D721Med (cell line): ENCODE data around the gene MILR1.
A peak's percentile ranks its signal among the peaks of the same experiment; 100 is the strongest.
"Not testable (repeated sequence)": the region's sequence is repeated elsewhere in the genome, so short reads cannot be mapped to it uniquely, and the experiment has no call there.

Source experiments
- DNase-seq: peaks from one replicate; pipeline ENCODE4 v3.0.0; 2011; ENCODE audit warnings: low spot score; ENCODE audit not compliant: insufficient read length
- FAIRE-seq: peaks from 2 replicates; lab custom pipeline; 2011; peaks lifted over from hg19 to GRCh38; lab: Jason Lieb, UNC
- TF ChIP-seq, protein P1 (sequence below): IDR thresholded peaks from 2 replicates; pipeline ENCODE4 v1.5.1; 2012; ENCODE audit warnings: mild to moderate bottlenecking, control low read depth; ENCODE audit not compliant: insufficient read depth; ENCODE audit errors: missing control alignments

The MILR1 gene

DNA sequence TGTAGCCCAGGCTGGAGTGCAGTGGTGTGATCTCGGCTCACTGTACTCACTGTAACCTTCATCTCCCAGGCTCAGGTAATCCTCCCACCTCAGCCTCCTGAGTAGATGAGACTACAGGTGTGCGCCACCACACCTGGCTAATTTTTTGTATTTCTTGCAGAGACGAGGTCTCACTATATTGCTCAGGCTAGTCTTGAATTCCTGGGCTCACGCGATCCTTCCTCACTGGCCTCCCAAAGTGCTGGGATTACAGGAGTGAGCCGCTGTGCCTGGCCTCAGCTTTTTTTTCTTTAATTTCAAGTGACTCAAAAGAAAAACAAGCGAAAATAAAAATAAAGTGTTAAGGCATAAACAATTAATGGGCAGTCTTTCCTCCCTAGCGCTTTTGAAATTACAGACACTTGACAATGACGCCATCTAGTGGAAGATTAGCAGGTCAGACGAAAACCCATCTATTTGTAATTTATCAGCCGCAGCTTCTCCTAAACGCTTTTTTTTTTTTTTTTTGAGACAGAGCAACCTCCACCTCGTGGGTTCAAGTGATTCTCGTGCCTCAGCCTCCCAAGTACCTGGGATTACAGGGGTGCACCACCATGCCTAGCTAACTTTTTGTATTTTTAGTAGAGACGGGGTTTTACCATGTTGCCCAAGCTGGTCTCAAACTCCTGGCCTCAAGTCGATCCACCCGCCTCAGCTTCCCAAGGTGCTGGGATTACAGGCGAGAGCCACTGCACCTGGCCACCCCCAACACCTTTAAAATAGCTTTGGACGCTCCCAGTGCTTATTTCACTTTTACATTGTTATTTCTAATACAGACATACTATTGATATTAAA, 30.2 kb upstream of the MILR1 start:
- TF ChIP-seq, protein P1, sequence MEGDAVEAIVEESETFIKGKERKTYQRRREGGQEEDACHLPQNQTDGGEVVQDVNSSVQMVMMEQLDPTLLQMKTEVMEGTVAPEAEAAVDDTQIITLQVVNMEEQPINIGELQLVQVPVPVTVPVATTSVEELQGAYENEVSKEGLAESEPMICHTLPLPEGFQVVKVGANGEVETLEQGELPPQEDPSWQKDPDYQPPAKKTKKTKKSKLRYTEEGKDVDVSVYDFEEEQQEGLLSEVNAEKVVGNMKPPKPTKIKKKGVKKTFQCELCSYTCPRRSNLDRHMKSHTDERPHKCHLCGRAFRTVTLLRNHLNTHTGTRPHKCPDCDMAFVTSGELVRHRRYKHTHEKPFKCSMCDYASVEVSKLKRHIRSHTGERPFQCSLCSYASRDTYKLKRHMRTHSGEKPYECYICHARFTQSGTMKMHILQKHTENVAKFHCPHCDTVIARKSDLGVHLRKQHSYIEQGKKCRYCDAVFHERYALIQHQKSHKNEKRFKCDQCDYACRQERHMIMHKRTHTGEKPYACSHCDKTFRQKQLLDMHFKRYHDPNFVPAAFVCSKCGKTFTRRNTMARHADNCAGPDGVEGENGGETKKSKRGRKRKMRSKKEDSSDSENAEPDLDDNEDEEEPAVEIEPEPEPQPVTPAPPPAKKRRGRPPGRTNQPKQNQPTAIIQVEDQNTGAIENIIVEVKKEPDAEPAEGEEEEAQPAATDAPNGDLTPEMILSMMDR, result peak; percentile 92
- DNase-seq, result no peak
- no peak for FAIRE-seq

DNA sequence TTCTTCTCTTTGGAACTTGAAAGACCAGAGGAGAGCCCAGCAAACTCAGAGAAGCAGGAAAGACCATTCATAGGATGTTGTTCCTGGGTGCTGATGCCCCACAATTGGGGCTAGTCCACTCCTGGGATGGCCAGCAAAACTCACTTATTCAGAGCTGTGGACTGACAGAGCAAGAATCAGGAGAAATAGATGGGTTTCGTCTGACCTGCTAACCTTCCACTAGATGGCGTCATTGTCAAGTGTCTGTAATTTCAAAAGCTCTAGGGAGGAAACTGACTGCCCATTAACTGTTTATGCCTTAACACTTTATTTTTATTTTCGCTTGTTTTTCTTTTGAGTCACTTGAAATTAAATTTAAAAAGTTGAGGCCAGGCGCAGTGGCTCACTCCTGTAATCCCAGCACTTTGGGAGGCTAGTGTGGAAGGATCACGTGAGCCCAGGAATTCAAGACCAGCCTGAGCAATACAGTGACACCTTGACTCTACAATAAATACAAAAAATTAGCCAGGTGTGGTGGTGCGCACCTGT, 28.7 kb upstream of the MILR1 start:
- FAIRE-seq, result no peak
- peak; percentile 41 for DNase-seq
- TF ChIP-seq, protein P1, result peak; percentile 93

DNA sequence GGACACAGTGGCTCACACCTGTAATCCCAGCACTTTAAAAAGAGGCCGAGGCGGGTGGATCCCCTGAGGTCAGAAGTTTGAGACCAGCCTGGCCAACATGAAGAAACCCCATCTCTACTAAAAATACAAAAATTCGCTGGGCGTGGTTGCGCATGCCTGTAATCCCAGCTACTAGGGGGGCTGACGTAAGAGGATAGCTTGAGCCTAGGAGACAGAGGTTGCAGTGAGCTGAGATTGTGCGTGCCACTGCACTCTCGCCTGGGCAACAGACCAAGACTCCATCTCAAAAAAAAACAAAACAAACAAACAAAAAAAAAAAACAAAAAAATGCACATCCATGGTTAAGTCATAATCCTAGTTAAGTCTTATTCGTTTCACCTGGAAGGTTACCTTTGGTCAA, 26.8 kb upstream of the MILR1 start:
- not testable (repeated sequence) for FAIRE-seq, DNase-seq

GRCh38 chr17:64423881-64424280, 25.0 kb upstream of the MILR1 start:
- DNase-seq (no peak), FAIRE-seq (no peak)
- TF ChIP-seq, protein P1, result no peak

GRCh38 chr17:64424324-64424849, 24.5 kb upstream of the MILR1 start:
- FAIRE-seq (no peak), DNase-seq (no peak)

GRCh38 chr17:64425191-64425590, 23.7 kb upstream of the MILR1 start:
- DNase-seq, result no peak
- no peak for FAIRE-seq

More at GRCh38 chr17:64424324-64424849, 24.5 kb upstream of the MILR1 start:
- TF ChIP-seq, protein P1, result no peak

GRCh38 chr17:64426596-64426995, 22.3 kb upstream of the MILR1 start:
- no peak for DNase-seq
- FAIRE-seq, result no peak
- TF ChIP-seq, protein P1, result no peak

More at GRCh38 chr17:64425191-64425590, 23.7 kb upstream of the MILR1 start:
- TF ChIP-seq, protein P1, result no peak
